MM.1S (cell line): ENCODE results near the gene SPECC1.

Experiments used
- CTCF ChIP-seq: fragments of 300-600 bp; sonication (generic); IDR thresholded peaks from 2 replicates; pipeline ENCODE4 v1.5.1; 2016; ENCODE audit warnings: antibody characterized with exemption, low read length, mixed read lengths
- EZH2 ChIP-seq: fragments of 300-600 bp; sonication (generic); optimal IDR thresholded peaks from 2 replicates; pipeline ENCODE3; 2017; ENCODE audit warnings: low read depth, mild to moderate bottlenecking, antibody characterized with exemption, low read length, mixed read lengths
- EZH2phosphoT487 ChIP-seq: fragments of 300-600 bp; sonication (generic); IDR thresholded peaks from 2 replicates; pipeline ENCODE4 v1.6.1; 2018; ENCODE audit warnings: antibody characterized with exemption, low read length

- TF ChIP-seq CTCF (no peak), EZH2 (no peak), EZH2phosphoT487 (no peak)
Observed at GRCh38 chr17:20120836-20121235, 111.7 kb downstream of the SPECC1 start.
